Osteoblast (primary cell): Measurements from ENCODE around the gene NCS1. TPM values are rescaled to one million over a fixed set of nuclear protein-coding genes. Genes with fewer than 3 reads are reported as not detected.

Source experiments
- DNase-seq: peaks from one replicate; pipeline ENCODE4 v3.0.0; 2011; ENCODE audit warnings: low spot score, mixed read lengths; ENCODE audit not compliant: insufficient read length; ENCODE audit errors: missing footprints
- H2AFZ ChIP-seq: 2 replicates; pipeline ENCODE4 v1.6.0; 2011; ENCODE audit warnings: mild to moderate bottlenecking, low read length
- H3K27ac ChIP-seq: 2 replicates; pipeline ENCODE4 v1.5.1; 2011; ENCODE audit warnings: mild to moderate bottlenecking, low read depth, low read length, moderate library complexity
- H3K27me3 ChIP-seq: 2 replicates; pipeline ENCODE4 v1.6.0; 2012; ENCODE audit warnings: mild to moderate bottlenecking, control low read depth, inconsistent platforms, low read length, moderate library complexity; ENCODE audit not compliant: insufficient read depth
- H3K36me3 ChIP-seq: 2 replicates; pipeline ENCODE4 v1.5.1; 2011; ENCODE audit warnings: mild to moderate bottlenecking, low read length, control low read depth, moderate library complexity; ENCODE audit not compliant: insufficient read depth
- H3K4me1 ChIP-seq: 2 replicates; pipeline ENCODE4 v1.5.1; 2011; ENCODE audit warnings: mild to moderate bottlenecking, low read length, control low read depth, moderate library complexity; ENCODE audit not compliant: insufficient read depth
- H3K4me2 ChIP-seq: 2 replicates; pipeline ENCODE4 v1.6.0; 2011; ENCODE audit warnings: mild to moderate bottlenecking, low read length; ENCODE audit not compliant: insufficient read depth
- H3K4me3 ChIP-seq: fragments of 200-600 bp; sonication (generic); 3 replicates; pipeline ENCODE4 v1.5.1; 2012; ENCODE audit warnings: mild to moderate bottlenecking, low read length, inconsistent platforms; ENCODE audit not compliant: insufficient read depth
- H3K79me2 ChIP-seq: 2 replicates; pipeline ENCODE4 v1.6.0; 2012; ENCODE audit warnings: mild to moderate bottlenecking, low read length, control low read depth, inconsistent platforms; ENCODE audit not compliant: insufficient read depth
- H3K9me3 ChIP-seq: 2 replicates; pipeline ENCODE4 v1.5.1; 2011; ENCODE audit warnings: low read depth, low read length, control low read depth
- H4K20me1 ChIP-seq: 2 replicates; pipeline ENCODE4 v1.6.0; 2012; ENCODE audit warnings: mild to moderate bottlenecking, low read length, control low read depth; ENCODE audit not compliant: insufficient read depth
- total RNA-seq: library from RNA; depleted of rRNA; stranded (reverse); fragments of >200 nt; gene quantifications from 2 replicates; pipeline ENCODE4 v1.2.3, GENCODE V29; 2012
- TF ChIP-seq, protein P1 (sequence below): IDR thresholded peaks from 2 replicates; pipeline ENCODE4 v1.5.1; 2011; ENCODE audit warnings: mild to moderate bottlenecking, low read depth, low read length, moderate library complexity; ENCODE audit errors: extremely low read depth

Gene NCS1
- total RNA-seq, 1 donor, result 49.9 TPM

DNA sequence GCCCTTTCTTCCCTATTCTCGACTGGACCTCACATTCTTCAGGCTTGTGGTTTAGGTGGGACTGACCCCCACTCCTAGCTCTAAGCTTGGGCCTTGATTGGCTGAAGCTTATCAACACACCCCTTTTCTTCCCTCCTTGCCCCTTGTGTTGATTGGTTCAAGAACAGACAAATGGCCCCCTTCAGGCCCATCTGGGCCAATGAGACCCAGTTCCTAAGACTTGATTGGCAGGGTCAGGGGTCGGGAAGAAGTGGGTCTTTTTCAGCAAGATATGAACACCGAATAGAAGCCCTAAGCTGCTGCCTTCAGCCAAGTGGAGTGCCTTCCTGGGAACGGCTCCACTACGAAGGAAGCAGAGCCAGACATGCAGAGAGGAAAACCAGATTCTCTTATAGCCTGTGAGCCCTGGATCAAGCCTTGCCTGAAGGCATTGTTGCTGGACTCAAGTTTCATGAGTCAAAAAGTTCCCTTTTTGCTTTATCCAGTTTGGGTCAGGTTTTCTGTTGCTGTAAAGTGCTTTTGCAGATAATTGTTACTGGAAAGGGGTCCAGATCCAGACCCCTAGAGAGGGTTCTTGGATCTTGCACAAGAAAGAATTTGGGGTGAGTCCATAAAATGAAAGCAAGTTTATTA, 22.4 kb upstream of the NCS1 start:
- Histone ChIP-seq H3K79me2 (no peaks in the 10 kb centered on the region), H3K9me3 (no peaks in the 10 kb centered on the region), H3K4me2 (no peak overlapping the region), H3K36me3 (no peaks in the 10 kb centered on the region), H3K27me3 (no peaks in the 10 kb centered on the region), H3K4me1 (peaks cover 5% of the 10 kb centered on the region), H3K4me3 (no peak overlapping the region), H3K27ac (no peak overlapping the region), H4K20me1 (no peaks in the 10 kb centered on the region), H2AFZ (no peak overlapping the region)
- DNase-seq, result no peak
- TF ChIP-seq, protein P1, sequence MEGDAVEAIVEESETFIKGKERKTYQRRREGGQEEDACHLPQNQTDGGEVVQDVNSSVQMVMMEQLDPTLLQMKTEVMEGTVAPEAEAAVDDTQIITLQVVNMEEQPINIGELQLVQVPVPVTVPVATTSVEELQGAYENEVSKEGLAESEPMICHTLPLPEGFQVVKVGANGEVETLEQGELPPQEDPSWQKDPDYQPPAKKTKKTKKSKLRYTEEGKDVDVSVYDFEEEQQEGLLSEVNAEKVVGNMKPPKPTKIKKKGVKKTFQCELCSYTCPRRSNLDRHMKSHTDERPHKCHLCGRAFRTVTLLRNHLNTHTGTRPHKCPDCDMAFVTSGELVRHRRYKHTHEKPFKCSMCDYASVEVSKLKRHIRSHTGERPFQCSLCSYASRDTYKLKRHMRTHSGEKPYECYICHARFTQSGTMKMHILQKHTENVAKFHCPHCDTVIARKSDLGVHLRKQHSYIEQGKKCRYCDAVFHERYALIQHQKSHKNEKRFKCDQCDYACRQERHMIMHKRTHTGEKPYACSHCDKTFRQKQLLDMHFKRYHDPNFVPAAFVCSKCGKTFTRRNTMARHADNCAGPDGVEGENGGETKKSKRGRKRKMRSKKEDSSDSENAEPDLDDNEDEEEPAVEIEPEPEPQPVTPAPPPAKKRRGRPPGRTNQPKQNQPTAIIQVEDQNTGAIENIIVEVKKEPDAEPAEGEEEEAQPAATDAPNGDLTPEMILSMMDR, result no peak

DNA sequence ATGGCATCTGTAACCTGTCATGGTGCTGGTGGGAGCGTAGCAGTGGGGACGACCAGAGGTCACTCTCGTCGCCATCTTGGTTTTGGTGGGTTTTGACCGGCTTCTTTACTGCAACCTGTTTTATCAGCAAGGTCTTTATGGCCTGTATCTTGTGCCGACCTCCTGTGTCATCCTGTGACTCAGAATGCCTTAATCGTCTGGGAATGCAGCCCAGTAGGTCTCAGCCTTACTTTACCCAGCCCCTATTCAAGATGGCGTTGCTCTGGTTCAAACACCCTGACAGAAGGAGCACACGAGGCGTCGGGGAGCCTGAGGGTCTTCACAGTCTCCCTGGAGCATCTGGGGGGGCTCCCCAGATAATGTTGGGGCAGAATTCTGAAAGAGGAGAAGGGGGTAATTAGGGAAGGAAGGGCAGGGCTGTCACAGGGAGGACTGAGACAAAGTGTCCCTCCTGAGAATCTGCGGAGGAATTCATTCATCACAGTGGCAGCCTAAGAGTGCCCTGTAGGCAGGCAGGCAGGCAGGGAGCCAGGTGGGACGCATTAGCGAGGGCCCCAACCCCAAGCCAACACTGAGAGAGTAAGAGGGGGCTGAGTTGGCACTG, 21.3 kb upstream of the NCS1 start:
- Histone ChIP-seq H4K20me1 (no peaks in the 10 kb centered on the region), H3K4me2 (no peak overlapping the region), H3K4me1 (peaks cover 5% of the 10 kb centered on the region), H3K36me3 (no peaks in the 10 kb centered on the region), H3K4me3 (no peak overlapping the region), H2AFZ (peak overlapping the region; percentile 76), H3K27ac (no peak overlapping the region), H3K27me3 (no peaks in the 10 kb centered on the region), H3K79me2 (no peaks in the 10 kb centered on the region), H3K9me3 (no peaks in the 10 kb centered on the region)
- TF ChIP-seq, protein P1, result no peak
- peak; percentile 73 for DNase-seq

DNA sequence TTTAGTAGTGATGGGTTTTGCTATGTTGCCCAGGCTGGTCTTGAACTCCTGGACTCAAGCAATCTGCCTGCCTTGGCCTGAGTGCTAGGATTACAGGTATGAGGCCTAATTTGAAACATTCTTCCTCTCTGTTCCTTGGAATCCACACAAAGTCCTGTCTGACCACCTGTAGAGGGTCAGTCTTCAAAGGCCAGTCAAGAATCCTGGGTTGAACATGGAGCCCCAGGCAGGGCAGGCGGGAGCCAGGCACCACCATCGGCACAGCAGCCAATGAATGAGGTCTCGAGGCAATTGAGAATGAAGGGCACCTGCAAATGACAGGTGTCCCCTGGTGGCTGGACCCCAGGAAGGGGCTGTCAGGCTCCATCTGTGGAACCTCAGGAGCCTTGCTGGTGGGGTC, 17.4 kb upstream of the NCS1 start:
- Histone ChIP-seq H3K79me2 (no peaks in the 10 kb centered on the region), H3K36me3 (no peaks in the 10 kb centered on the region), H4K20me1 (no peaks in the 10 kb centered on the region), H3K27me3 (no peaks in the 10 kb centered on the region), H3K4me1 (peaks cover 8% of the 10 kb centered on the region), H3K27ac (no peak overlapping the region), H3K4me2 (no peak overlapping the region), H3K4me3 (no peak overlapping the region), H2AFZ (no peak overlapping the region), H3K9me3 (no peaks in the 10 kb centered on the region)
- TF ChIP-seq, protein P1, result no peak
- no peak for DNase-seq

DNA sequence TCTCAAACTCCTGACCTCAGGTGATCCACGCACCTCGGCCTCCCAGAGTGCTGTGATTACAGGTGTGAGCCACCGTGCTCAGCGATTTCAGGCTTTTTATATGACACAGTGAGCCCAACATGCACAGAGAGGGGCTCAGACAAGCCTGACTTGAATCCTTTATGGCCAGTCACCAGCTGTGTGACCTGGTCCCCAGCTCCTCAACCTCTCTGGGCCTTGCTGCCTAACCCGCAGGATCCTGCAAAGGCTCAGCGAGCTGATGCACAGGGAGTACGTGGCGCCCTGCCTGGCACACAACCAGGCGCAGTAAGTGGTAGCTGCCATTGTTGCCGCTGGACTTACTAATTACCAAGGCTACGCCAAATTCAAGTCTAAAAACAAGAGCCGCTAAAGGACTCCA, 16.6 kb upstream of the NCS1 start:
- H3K4me3 ChIP-seq, result no peak overlapping the region
- H3K4me2 ChIP-seq, result no peak overlapping the region
- no peaks in the 10 kb centered on the region for H3K9me3 ChIP-seq
- no peak overlapping the region for H2AFZ ChIP-seq
- no peaks in the 10 kb centered on the region for H3K36me3 ChIP-seq
- no peaks in the 10 kb centered on the region for H3K27me3 ChIP-seq
- no peak for DNase-seq
- TF ChIP-seq, protein P1, result no peak
- no peaks in the 10 kb centered on the region for H4K20me1 ChIP-seq
- peaks cover 6% of the 10 kb centered on the region for H3K4me1 ChIP-seq
- no peak overlapping the region for H3K27ac ChIP-seq
- H3K79me2 ChIP-seq, result no peaks in the 10 kb centered on the region
